ENCODE data around the gene VPS45. TPM values are rescaled to one million over a fixed set of nuclear protein-coding genes. Genes with fewer than 3 reads are reported as not detected.
"Not testable (repeated sequence)": the region's sequence is repeated elsewhere in the genome, so short reads cannot be mapped to it uniquely, and the experiment has no call there.

Gene VPS45
- total RNA-seq, 1 donor from 2014 or later = 33.1 TPM

GRCh38 chr1:150183061-150183460 is 115.5 kb downstream of the VPS45 start:
- no peak overlapping the region for H3K27ac Mint-ChIP-seq (ENCODE audit: unreplicated experiment)
- TF ChIP-seq, protein P1, sequence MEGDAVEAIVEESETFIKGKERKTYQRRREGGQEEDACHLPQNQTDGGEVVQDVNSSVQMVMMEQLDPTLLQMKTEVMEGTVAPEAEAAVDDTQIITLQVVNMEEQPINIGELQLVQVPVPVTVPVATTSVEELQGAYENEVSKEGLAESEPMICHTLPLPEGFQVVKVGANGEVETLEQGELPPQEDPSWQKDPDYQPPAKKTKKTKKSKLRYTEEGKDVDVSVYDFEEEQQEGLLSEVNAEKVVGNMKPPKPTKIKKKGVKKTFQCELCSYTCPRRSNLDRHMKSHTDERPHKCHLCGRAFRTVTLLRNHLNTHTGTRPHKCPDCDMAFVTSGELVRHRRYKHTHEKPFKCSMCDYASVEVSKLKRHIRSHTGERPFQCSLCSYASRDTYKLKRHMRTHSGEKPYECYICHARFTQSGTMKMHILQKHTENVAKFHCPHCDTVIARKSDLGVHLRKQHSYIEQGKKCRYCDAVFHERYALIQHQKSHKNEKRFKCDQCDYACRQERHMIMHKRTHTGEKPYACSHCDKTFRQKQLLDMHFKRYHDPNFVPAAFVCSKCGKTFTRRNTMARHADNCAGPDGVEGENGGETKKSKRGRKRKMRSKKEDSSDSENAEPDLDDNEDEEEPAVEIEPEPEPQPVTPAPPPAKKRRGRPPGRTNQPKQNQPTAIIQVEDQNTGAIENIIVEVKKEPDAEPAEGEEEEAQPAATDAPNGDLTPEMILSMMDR (IDR thresholded peaks at IDR 0.05) = no peak
- H3K4me1 Mint-ChIP-seq (ENCODE audit: low read depth) = peaks cover 20% of the 10 kb centered on the region
- H3K9me3 Mint-ChIP-seq (ENCODE audit: low read depth) = no peaks in the 10 kb centered on the region
- no peak overlapping the region for H3K4me3 Mint-ChIP-seq (ENCODE audit: unreplicated experiment)
- no peak for DNase-seq (ENCODE audit: low spot score)
- H3K27me3 Mint-ChIP-seq (ENCODE audit: low read depth) = no peaks in the 10 kb centered on the region
- no peaks in the 10 kb centered on the region for H3K36me3 Mint-ChIP-seq (ENCODE audit: low read depth)

DNA sequence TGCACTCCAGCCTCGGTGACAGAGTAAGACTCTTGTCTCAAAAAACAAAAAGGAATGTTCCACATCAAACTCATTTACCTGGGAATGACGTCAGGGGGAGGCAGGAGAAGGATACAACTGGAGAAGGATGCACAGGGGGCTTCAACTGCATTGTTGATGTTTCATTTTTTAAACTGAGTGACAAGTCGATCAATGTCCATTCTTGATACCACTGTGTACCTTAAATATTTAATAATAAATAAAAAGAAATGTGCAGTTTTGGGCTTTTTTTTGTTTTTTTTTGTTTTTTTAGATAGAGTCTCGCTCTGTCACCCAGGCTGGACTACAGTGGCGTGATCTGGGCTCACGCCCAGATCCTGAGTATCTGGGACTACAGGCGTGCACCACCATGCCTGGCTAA is 117.9 kb downstream of the VPS45 start:
- Mint-ChIP-seq H3K9me3 (ENCODE audit: low read depth) (no peaks in the 10 kb centered on the region), H3K36me3 (ENCODE audit: low read depth) (no peaks in the 10 kb centered on the region), H3K4me1 (ENCODE audit: low read depth) (peaks cover 27% of the 10 kb centered on the region), H3K27ac (ENCODE audit: unreplicated experiment) (no peak overlapping the region), H3K27me3 (ENCODE audit: low read depth) (no peaks in the 10 kb centered on the region), H3K4me3 (ENCODE audit: unreplicated experiment) (no peak overlapping the region)
- DNase-seq (ENCODE audit: low spot score) = no peak
- TF ChIP-seq, protein P1 (IDR thresholded peaks at IDR 0.05) = no peak

DNA sequence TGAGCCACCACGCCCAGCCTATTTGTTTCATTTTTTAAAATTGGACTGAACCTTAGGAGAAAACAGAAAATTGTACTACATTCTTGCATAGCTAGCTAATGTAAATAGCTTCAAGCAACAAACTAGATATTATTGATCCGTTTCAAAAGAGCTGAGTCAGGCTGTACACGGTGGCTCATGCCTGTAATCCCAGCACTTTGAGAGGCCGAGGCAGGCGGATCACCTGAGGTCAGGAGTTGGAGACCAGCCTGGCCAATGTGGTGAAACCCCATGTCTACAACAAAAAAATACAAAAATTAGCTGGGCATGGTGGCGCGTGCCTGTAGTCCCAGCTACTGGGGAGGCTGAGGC is 118.8 kb downstream of the VPS45 start:
- Mint-ChIP-seq H3K27ac (ENCODE audit: unreplicated experiment) (peak overlapping the region; percentile 89), H3K4me1 (ENCODE audit: low read depth) (peaks cover 27% of the 10 kb centered on the region)
- not testable (repeated sequence) for H3K27me3 Mint-ChIP-seq (ENCODE audit: low read depth); H3K4me3 Mint-ChIP-seq (ENCODE audit: unreplicated experiment); DNase-seq (ENCODE audit: low spot score); H3K9me3 Mint-ChIP-seq (ENCODE audit: low read depth); H3K36me3 Mint-ChIP-seq (ENCODE audit: low read depth)

DNA sequence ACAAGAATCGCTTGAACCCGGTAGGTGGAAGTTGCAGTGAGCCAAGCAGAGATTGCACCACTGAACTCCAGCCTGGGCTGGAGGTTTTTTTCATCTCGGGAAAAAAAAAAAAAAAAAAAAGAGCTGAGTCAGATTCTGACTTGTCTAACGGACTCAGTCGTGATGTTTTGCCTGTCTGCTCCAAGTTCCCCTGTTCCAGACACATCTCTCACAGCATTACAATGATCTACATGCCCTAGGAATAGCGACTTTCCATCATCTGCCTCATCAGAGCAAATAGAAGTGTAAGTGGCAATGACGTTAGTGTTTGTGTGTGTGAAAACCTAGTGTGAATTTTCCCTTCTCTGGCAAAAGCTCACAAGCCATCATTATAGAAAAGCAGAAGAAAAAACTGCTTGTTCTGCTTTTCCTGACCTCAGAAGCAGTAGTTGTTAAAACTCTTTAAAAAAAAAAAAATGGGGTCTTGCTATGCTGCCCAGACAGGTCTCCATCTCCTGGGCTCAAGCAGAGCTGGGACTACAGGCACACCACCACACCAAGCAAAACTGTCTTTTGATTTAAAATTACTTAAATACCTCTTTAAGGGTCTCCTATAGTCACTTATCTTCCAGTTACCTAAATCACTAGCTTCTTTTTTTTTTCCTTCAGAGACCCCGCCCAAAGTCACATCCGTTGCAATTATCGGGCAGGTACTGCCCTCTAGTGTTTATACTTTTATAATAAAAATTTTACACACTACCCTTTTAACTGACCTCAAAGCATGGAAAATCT is 119.4 kb downstream of the VPS45 start:
- Mint-ChIP-seq H3K27ac (ENCODE audit: unreplicated experiment) (peak overlapping the region; percentile 89), H3K4me3 (ENCODE audit: unreplicated experiment) (peak overlapping the region; percentile 51), H3K4me1 (ENCODE audit: low read depth) (peaks cover 30% of the 10 kb centered on the region), H3K36me3 (ENCODE audit: low read depth) (no peaks in the 10 kb centered on the region), H3K9me3 (ENCODE audit: low read depth) (no peaks in the 10 kb centered on the region), H3K27me3 (ENCODE audit: low read depth) (no peaks in the 10 kb centered on the region)
- TF ChIP-seq, protein P1 (IDR thresholded peaks at IDR 0.05) = peak; percentile 96
- DNase-seq (ENCODE audit: low spot score) = no peak

DNA sequence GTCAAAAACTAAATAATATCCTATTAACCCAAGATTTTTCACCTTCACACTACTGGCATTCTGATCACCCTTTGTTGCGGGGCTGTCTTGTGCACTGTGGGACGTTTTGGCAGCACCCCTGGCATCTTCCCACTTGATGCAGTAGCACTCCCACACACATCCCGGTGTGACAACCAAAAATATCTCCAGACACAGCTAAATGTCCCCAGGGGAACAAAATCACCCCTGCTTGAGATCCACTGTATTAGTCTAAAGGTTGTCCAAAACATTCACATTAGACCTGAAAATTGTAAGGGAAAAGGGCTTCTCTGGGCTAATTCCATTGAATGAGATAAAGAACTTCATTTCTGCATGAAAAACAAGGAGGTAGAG is 120.0 kb downstream of the VPS45 start:
- Mint-ChIP-seq H3K27ac (ENCODE audit: unreplicated experiment) (peak overlapping the region; percentile 89), H3K9me3 (ENCODE audit: low read depth) (no peaks in the 10 kb centered on the region), H3K4me3 (ENCODE audit: unreplicated experiment) (peak overlapping the region; percentile 51), H3K4me1 (ENCODE audit: low read depth) (peaks cover 36% of the 10 kb centered on the region), H3K27me3 (ENCODE audit: low read depth) (no peaks in the 10 kb centered on the region), H3K36me3 (ENCODE audit: low read depth) (no peaks in the 10 kb centered on the region)
- TF ChIP-seq, protein P1 (IDR thresholded peaks at IDR 0.05) = peak; percentile 72
- DNase-seq (ENCODE audit: low spot score) = no peak

- Mint-ChIP-seq H3K27me3 (ENCODE audit: low read depth) (no peaks in the 10 kb centered on the region), H3K27ac (ENCODE audit: unreplicated experiment) (peak overlapping the region; percentile 85), H3K36me3 (ENCODE audit: low read depth) (no peaks in the 10 kb centered on the region), H3K4me1 (ENCODE audit: low read depth) (peaks cover 48% of the 10 kb centered on the region), H3K9me3 (ENCODE audit: low read depth) (peaks cover 5% of the 10 kb centered on the region), H3K4me3 (ENCODE audit: unreplicated experiment) (no peak overlapping the region)
- TF ChIP-seq, protein P1 (IDR thresholded peaks at IDR 0.05) = no peak
- DNase-seq (ENCODE audit: low spot score) = no peak
Observed at GRCh38 chr1:150192012-150192411, 124.4 kb downstream of the VPS45 start.

All from chondrocyte (in vitro differentiated cells).